NT2/D1 (cell line): Measurements from ENCODE around the gene TLE4.

ENCODE experiments used
- SUZ12 ChIP-seq: IDR thresholded peaks from 2 replicates; pipeline ENCODE4 v1.6.1; 2011; ENCODE audit not compliant: insufficient read length, insufficient read depth; ENCODE audit errors: extremely low read depth
- YY1 ChIP-seq: IDR thresholded peaks from 2 replicates; pipeline ENCODE4 v1.6.1; 2011; ENCODE audit not compliant: insufficient read length, insufficient read depth
- ZNF274 ChIP-seq: IDR thresholded peaks from 2 replicates; pipeline ENCODE4 v1.6.1; 2011; ENCODE audit warnings: mild to moderate bottlenecking, low read depth, low read length

- TF ChIP-seq ZNF274 (no peak), YY1 (no peak), SUZ12 (no peak)
Measured at GRCh38 chr9:79709743-79710674, 138.2 kb downstream of the TLE4 start.
